A549 (cell line): Measurements from ENCODE around the gene UGT8.

Experiments
- CEBPB ChIP-seq, 2 experiments: fragments of >200 bp in 1 of 2; sonication (Bioruptor Twin) in 1 of 2; formaldehyde crosslinking in 1 of 2; IDR thresholded peaks; 2 replicates each; pipeline ENCODE4 v1.6.1; 2012 to 2016
- CHD2 ChIP-seq: fragments of 150-350 bp; IDR thresholded peaks from 2 replicates; pipeline ENCODE4 v1.6.1; 2014; ENCODE audit warnings: low read length; ENCODE audit not compliant: partially characterized antibody
- CTCF ChIP-seq: fragments of >200 bp; sonication (Bioruptor Twin); formaldehyde crosslinking; IDR thresholded peaks from 3 replicates; pipeline ENCODE4 v1.5.1; 2016
- EP300 ChIP-seq, 2 experiments: fragments of >200 bp; sonication (Bioruptor Twin); formaldehyde crosslinking; IDR thresholded peaks; 2 replicates in 1 of 2; 3 replicates in 1 of 2; pipeline ENCODE4 v1.6.1; 2016 to 2017
- HEYL ChIP-seq: fragments of 250-450 bp; sonication (Bioruptor Pico); IDR thresholded peaks from 2 replicates; pipeline ENCODE4 v1.8.0; 2021; ENCODE audit warnings: mild to moderate bottlenecking, moderate library complexity
- HMGXB4 ChIP-seq: fragments of 250-450 bp; sonication (Bioruptor Pico); IDR thresholded peaks from 2 replicates; pipeline ENCODE4 v1.5.0; 2021; ENCODE audit warnings: mild to moderate bottlenecking, moderate library complexity, borderline replicate concordance
- NFE2L2 ChIP-seq: fragments of 150-350 bp; conservative IDR thresholded peaks from 2 replicates; pipeline ENCODE4 v1.6.1; 2014; ENCODE audit warnings: low read length
- POLR2A ChIP-seq: IDR thresholded peaks from 2 replicates; pipeline ENCODE4 v1.6.1; 2012; ENCODE audit warnings: mild to moderate bottlenecking, low read length
- RCOR1 ChIP-seq: fragments of 150-350 bp; IDR thresholded peaks from 2 replicates; pipeline ENCODE4 v1.6.1; 2014; ENCODE audit warnings: antibody characterized with exemption, low read length, low read depth
- SMC3 ChIP-seq: fragments of >200 bp; sonication (Bioruptor Twin); formaldehyde crosslinking; IDR thresholded peaks from 3 replicates; pipeline ENCODE4 v1.6.1; 2018; ENCODE audit warnings: inconsistent platforms
- USF2 ChIP-seq: fragments of 450-650 bp; IDR thresholded peaks from 2 replicates; pipeline ENCODE4 v1.6.1; 2014; ENCODE audit warnings: antibody characterized with exemption

GRCh38 chr4:114674080-114674479, 75.5 kb downstream of the UGT8 start:
- no peak for TF ChIP-seq HEYL (CRISPR knock-in tag)
- TF ChIP-seq SMC3, result no peak
- TF ChIP-seq CTCF, result no peak
- no peak for TF ChIP-seq POLR2A
- TF ChIP-seq NFE2L2, result no peak
- TF ChIP-seq RCOR1, result no peak
- no peak for TF ChIP-seq HMGXB4 (CRISPR knock-in tag)
- no peak for TF ChIP-seq EP300 (IDR thresholded peaks at IDR 0.05)
- no peak for TF ChIP-seq USF2
- no peak for TF ChIP-seq CHD2
- TF ChIP-seq CEBPB (IDR thresholded peaks at IDR 0.05), result no peak
